Body of pancreas (tissue), 4 donors: ENCODE measurements around the gene IQSEC1. TPM values are rescaled to one million over a fixed set of nuclear protein-coding genes. Genes with fewer than 3 reads are reported as not detected.

Source experiments
- ATAC-seq: fragments of 150-250 bp; one replicate; pipeline ENCODE4 v1.9.1; 2016
- DNase-seq, 4 donors: peaks; one replicate each; pipeline ENCODE4 v3.0.0-alpha.2; 2019
- H3K27ac ChIP-seq, 4 donors: fragments of 200-600 bp; sonication (generic); 1 replicate in 3 of 4; 2 replicates in 1 of 4; pipeline versions ENCODE4 v1.5.1 to v1.6.1; 2016 to 2019; ENCODE audit warnings: mild to moderate bottlenecking in 1 of 4, mixed read lengths in 1 of 4, moderate library complexity in 1 of 4
- H3K27me3 ChIP-seq, 2 donors: fragments of 200-600 bp; sonication (generic); one replicate each; pipeline ENCODE4 v1.6.0; 2016; ENCODE audit warnings: mild to moderate bottlenecking in 1 of 2
- H3K36me3 ChIP-seq, 2 donors: fragments of 200-600 bp; sonication (generic); replicated peaks in 1 of 2; 2 replicates each; pipeline ENCODE4 v1.5.1; 2016; ENCODE audit warnings: low read depth in 2 of 2; ENCODE audit not compliant: insufficient read depth in 1 of 2
- H3K4me1 ChIP-seq: fragments of 200-600 bp; sonication (generic); one replicate; pipeline ENCODE4 v1.6.0; 2016
- H3K4me3 ChIP-seq, 2 donors: fragments of 200-600 bp; sonication (generic); 1 replicate in 1 of 2; 2 replicates in 1 of 2; pipeline ENCODE4 v1.5.1; 2016 to 2019
- H3K9me3 ChIP-seq, 3 donors: fragments of 200-600 bp; sonication (generic); 1 replicate in 2 of 3; 2 replicates in 1 of 3; pipeline ENCODE4 v1.5.1; 2016
- CTCF ChIP-seq, 7 experiments: fragments of 450-650 bp in 4 of 7; fragments of 200-600 bp in 3 of 7; sonication (generic) in 3 of 7; IDR thresholded peaks; one replicate each; pipeline ENCODE4 v1.5.1; 2016 to 2019; ENCODE audit warnings: antibody characterized with exemption in 7 of 7
- POLR2A ChIP-seq, 3 donors: fragments of 450-650 bp; IDR thresholded peaks; one replicate each; pipeline ENCODE4 v1.6.1; 2016; ENCODE audit warnings: antibody characterized with exemption in 3 of 3, mild to moderate bottlenecking in 2 of 3
- WGBS, 2 donors: methylation state at CpG; one replicate each; pipeline ENCODE4 v1.1.5; 2017; 5-methylcytosine and 5-hydroxymethylcytosine counted together
- intact Hi-C: fragments of 100-400 bp; cut with DNase I; formaldehyde crosslinking; loops from one replicate; pipeline ENCODE4 v1.15.1; 2023
- total RNA-seq, 2 donors: library from RNA; depleted of rRNA; stranded (reverse); fragments of >200 nt; gene quantifications; one replicate each; pipeline ENCODE4 v1.1.0, GENCODE V29; 2016

IQSEC1 gene
- total RNA-seq, 2 donors from 2014 or later: 29.6 to 42.2 TPM

GRCh38 chr3:12929801-12930200, 143.4 kb downstream of the IQSEC1 start:
- Histone ChIP-seq H3K27me3 (no peaks in the 10 kb centered on the region), H3K27ac (no peak overlapping the region), H3K4me3 (no peak overlapping the region), H3K9me3 (no peaks in the 10 kb centered on the region), H3K36me3 (peaks cover 0 to 2% of the 10 kb centered on the region in 2 donors), H3K4me1 (peaks cover 11% of the 10 kb centered on the region)
- DNase-seq (no peak), ATAC-seq (no peak)
- TF ChIP-seq CTCF (IDR thresholded peaks at IDR 0.05) (no peak), POLR2A (IDR thresholded peaks at IDR 0.05) (no peak)
- intact Hi-C loops: no loop called here
- WGBS, 2 donors: 75 to 79% methylated on average over 6 of the region's 6 CpGs

DNA sequence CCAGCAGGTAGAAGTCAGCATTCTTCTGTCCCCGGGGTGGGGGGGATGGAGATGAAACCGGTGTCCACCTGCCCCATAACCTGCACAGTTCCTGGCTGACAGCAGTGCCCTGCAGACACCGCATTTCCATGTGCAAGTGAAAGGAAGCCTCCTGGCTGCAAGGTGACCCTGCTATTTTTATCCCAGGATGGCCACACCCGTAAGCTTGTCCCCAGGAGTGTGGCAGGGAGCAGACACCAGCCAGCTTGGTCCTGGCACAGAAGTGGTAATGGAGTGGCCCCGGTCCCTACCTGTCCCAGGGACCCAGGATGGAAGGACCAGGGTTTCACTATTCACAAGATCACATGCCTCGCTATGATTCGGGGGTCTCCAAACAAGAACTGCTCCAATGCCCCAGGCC, 146.6 kb downstream of the IQSEC1 start:
- H3K36me3 ChIP-seq: peaks cover 0 to 5% of the 10 kb centered on the region in 2 donors
- no peaks in the 10 kb centered on the region for H3K27me3 ChIP-seq
- H3K4me3 ChIP-seq: no peak overlapping the region
- no peak overlapping the region for H3K27ac ChIP-seq
- intact Hi-C loops: no loop called here
- 76 to 93% methylated on average over 3 to 7 of the region's 7 CpGs for WGBS, 2 donors
- H3K4me1 ChIP-seq: no peaks in the 10 kb centered on the region
- no peak for DNase-seq
- no peak for TF ChIP-seq POLR2A (IDR thresholded peaks at IDR 0.05)
- TF ChIP-seq CTCF (IDR thresholded peaks at IDR 0.05): no peak
- ATAC-seq: no peak
- H3K9me3 ChIP-seq: no peaks in the 10 kb centered on the region

- intact Hi-C loops: no loop called here
- WGBS, 2 donors: 80 to 83% methylated on average over 1 to 4 of the region's 7 CpGs
- no peaks in the 10 kb centered on the region for H3K27me3 ChIP-seq
- no peak for TF ChIP-seq CTCF (IDR thresholded peaks at IDR 0.05)
- TF ChIP-seq POLR2A (IDR thresholded peaks at IDR 0.05): no peak
- ATAC-seq: no peak
- peaks cover 0 to 9% of the 10 kb centered on the region in 2 donors for H3K36me3 ChIP-seq
- H3K27ac ChIP-seq: no peak overlapping the region
- H3K4me1 ChIP-seq: no peaks in the 10 kb centered on the region
- H3K9me3 ChIP-seq: no peaks in the 10 kb centered on the region
- no peak for DNase-seq
- H3K4me3 ChIP-seq: no peak overlapping the region
These were observed 147.6 kb downstream of the IQSEC1 start for GRCh38 chr3:12925648-12926047.

- no peak overlapping the region for H3K4me3 ChIP-seq
- peaks cover 0 to 14% of the 10 kb centered on the region in 2 donors for H3K36me3 ChIP-seq
- H3K27ac ChIP-seq: no peak overlapping the region
- TF ChIP-seq POLR2A (IDR thresholded peaks at IDR 0.05): no peak
- no peak for TF ChIP-seq CTCF (IDR thresholded peaks at IDR 0.05)
- H3K4me1 ChIP-seq: no peaks in the 10 kb centered on the region
- ATAC-seq (no peak), DNase-seq (no peak)
- H3K9me3 ChIP-seq: no peaks in the 10 kb centered on the region
- intact Hi-C loops: no loop called here
- WGBS, 2 donors: 87 to 93% methylated on average over 10 to 19 of the region's 22 CpGs
- no peaks in the 10 kb centered on the region for H3K27me3 ChIP-seq
These were observed 148.8 kb downstream of the IQSEC1 start for GRCh38 chr3:12924437-12924836.

GRCh38 chr3:12922881-12923431, 150.3 kb downstream of the IQSEC1 start:
- ATAC-seq (no peak), DNase-seq (no peak)
- no peak for TF ChIP-seq CTCF (IDR thresholded peaks at IDR 0.05)
- no peak for TF ChIP-seq POLR2A (IDR thresholded peaks at IDR 0.05)
- no peak overlapping the region for H3K27ac ChIP-seq
- no peaks in the 10 kb centered on the region for H3K4me1 ChIP-seq
- no peaks in the 10 kb centered on the region for H3K9me3 ChIP-seq
- intact Hi-C loops: no loop called here
- peaks cover 0 to 16% of the 10 kb centered on the region in 2 donors for H3K36me3 ChIP-seq
- no peak overlapping the region for H3K4me3 ChIP-seq
- WGBS, 2 donors: 81 to 93% methylated on average over 8 to 11 of the region's 11 CpGs
- no peaks in the 10 kb centered on the region for H3K27me3 ChIP-seq
